Stomach (tissue), 4 donors: ENCODE results near the gene MEIOSIN.

Source experiments
- POLR2AphosphoS5 ChIP-seq, 3 donors: sonication (generic); formaldehyde crosslinking; IDR thresholded peaks; one replicate each; pipeline ENCODE4 v1.6.1; 2016; ENCODE audit warnings: antibody characterized with exemption in 3 of 3
- TF ChIP-seq, protein P1 (sequence below), 7 experiments: fragments of 450-650 bp in 4 of 7; fragments of 200-600 bp in 3 of 7; sonication (generic) in 3 of 7; IDR thresholded peaks; one replicate each; pipeline ENCODE4 v1.5.1; 2016 to 2019; ENCODE audit warnings: antibody characterized with exemption in 7 of 7, control low read depth in 2 of 7, mild to moderate bottlenecking in 1 of 7

DNA sequence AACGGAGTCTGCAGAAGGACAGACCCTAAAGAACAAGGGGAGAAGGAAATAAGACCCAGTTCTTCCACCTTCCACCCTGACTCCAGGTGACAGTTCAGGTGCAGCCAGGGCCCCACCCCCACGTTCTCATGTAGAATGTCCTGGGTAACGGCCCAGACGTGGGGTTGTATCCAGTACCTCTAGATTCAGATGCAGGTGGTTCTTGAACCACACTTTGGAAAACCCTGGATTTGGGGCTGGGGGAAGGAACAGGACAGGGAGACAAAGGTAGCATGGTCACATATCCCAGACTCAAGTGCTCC lies 46.9 kb downstream of the MEIOSIN start:
- no peak for TF ChIP-seq POLR2AphosphoS5 (IDR thresholded peaks at IDR 0.05)
- TF ChIP-seq, protein P1, sequence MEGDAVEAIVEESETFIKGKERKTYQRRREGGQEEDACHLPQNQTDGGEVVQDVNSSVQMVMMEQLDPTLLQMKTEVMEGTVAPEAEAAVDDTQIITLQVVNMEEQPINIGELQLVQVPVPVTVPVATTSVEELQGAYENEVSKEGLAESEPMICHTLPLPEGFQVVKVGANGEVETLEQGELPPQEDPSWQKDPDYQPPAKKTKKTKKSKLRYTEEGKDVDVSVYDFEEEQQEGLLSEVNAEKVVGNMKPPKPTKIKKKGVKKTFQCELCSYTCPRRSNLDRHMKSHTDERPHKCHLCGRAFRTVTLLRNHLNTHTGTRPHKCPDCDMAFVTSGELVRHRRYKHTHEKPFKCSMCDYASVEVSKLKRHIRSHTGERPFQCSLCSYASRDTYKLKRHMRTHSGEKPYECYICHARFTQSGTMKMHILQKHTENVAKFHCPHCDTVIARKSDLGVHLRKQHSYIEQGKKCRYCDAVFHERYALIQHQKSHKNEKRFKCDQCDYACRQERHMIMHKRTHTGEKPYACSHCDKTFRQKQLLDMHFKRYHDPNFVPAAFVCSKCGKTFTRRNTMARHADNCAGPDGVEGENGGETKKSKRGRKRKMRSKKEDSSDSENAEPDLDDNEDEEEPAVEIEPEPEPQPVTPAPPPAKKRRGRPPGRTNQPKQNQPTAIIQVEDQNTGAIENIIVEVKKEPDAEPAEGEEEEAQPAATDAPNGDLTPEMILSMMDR (IDR thresholded peaks at IDR 0.05): no peak
